ENCODE data around the gene MYO18B.

Gene MYO18B

GRCh38 chr22:25749420-25750169, 7.6 kb downstream of the MYO18B start:
- DNase-seq, result no peak

GRCh38 chr22:25750569-25751173, 8.7 kb downstream of the MYO18B start:
- no peak for DNase-seq

DNA sequence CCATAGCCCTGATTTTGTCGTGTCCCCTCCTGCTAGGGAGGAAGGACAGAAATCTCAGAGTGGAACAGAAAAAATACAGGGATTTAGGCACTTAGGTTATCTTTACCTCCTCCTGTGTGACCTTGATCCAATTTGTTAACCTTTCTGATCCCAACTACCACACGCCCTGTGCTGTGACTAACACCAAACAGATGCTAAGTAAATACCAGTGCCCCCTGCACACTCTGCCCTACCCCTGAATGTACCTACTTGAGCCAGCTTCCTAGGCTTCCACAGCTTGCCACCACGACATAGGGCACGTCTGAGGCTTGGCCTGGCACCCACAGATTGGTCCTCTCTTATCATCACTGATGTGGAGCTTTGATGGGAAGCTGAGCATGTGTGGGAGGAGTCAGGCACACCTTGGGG, 9.2 kb downstream of the MYO18B start:
- DNase-seq, result no peak

DNA sequence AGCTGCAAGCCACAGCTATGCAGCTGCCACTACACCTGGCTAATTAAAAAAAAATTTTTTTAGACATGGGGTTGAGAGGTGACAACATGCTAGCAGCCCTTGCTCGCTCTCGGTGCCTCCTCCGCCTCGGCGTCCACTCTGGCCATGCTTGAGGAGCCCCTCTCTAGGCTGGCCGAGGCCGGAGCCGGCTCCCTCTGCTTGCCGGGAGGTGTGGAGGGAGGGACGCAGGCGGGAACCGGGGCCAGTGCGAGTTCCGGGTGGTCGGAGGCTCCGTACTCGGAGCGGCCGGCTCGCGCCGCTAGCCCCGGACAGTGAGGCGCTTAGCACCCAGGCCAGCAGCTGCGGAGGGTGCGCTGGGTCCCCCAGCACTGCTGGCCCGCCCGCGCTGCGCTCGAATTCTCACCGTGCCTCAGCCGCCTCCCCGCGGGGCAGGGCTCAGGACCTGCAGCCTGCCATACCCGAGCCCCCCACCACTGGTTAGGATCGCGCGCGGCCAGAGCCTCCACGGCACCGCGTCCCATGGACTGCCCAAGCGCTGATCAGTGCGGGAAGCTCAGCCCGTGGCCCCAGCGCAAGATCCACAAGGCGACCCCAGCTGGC, 10.7 kb downstream of the MYO18B start:
- DNase-seq, result no peak

- no peak for DNase-seq
Measured at GRCh38 chr22:25753252-25753651, 11.3 kb downstream of the MYO18B start.

- DNase-seq, result no peak
Measured at GRCh38 chr22:25754527-25755202, 12.7 kb downstream of the MYO18B start.

DNA sequence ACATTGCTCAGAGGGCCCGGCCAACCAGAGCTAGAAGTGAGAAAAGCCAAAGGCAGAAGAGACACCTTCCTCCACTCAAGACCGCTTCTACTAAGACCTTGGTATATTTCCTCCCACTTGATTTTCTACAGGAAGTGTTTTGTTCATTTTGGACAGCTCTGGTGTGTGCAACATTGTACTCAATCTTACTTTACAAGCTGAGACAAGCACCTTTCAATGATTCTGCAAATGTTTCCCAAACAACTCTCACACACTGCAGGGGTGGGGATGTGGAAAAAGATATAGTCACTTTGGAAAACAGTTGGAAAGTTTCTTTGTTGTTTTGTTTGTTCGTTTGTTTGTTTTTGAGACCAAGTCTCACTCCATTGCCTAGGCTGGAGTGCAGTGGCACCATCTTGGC, 15.7 kb downstream of the MYO18B start:
- no peak for DNase-seq

- no peak for DNase-seq
Measured at GRCh38 chr22:25758316-25758715, 16.3 kb downstream of the MYO18B start.

GRCh38 chr22:25759825-25760231, 17.8 kb downstream of the MYO18B start:
- no peak for DNase-seq

- DNase-seq, result no peak
Measured at GRCh38 chr22:25760294-25760693, 18.3 kb downstream of the MYO18B start.

GRCh38 chr22:25760848-25761595, 19.0 kb downstream of the MYO18B start:
- DNase-seq, result no peak

DNA sequence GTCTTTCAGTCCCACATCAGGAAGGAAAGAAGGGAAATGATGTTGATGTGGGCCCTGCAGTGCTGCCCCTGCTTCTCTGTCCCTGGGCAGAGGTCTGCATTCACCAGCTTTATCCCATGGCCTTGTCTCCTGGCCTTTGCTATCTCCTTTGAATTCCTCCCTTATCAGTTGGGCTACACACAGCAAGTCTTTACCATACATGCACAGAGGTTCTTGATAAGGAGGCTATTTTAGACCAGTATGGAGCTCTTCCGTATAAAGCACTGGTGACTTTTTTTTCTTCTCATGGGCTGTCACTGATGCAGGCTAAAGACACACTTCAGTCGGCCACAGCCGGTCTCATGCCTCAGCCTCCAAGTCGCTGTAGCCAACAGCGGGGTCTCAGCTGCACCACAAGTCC, 20.2 kb downstream of the MYO18B start:
- DNase-seq, result no peak

- no peak for DNase-seq
Measured at GRCh38 chr22:25763239-25763777, 21.3 kb downstream of the MYO18B start.

DNA sequence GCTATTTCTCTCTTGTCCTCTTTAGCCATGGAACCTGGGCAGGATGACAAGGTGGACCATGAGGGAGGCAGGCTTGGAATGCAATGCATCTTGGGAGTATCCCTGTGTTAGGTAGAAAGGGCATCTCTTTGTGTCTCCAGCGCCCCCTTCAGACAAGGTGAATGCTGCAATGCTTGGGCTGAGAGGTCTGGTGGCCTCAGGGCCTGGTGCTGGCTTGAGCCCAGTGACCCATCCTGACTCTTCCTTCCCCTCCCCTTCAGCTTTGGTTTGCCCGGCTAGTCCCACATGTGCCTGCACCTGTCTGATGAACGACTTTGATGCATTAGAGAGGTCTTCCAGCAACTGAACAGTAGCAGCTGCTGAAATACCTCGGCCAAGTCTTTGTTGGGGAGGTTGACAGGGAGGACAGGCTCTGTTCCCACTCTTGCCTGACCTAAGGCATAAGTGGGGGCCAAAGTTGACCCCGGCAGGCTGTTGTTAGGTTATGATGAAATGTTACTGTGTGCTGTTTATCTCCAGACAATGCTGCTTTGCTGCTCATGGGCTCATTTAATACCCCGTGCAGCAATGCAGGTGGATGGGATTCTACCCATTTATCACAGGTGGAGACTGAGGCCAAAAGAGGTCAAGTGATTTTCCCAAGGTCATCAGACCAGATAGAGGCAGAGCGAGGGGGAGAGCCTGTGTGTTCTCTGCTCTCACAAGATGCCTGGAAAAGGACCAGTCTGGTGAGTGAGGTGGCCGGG, 22.5 kb downstream of the MYO18B start:
- DNase-seq, result no peak

- no peak for DNase-seq
Measured at GRCh38 chr22:25765016-25765367, 23.0 kb downstream of the MYO18B start.

DNA sequence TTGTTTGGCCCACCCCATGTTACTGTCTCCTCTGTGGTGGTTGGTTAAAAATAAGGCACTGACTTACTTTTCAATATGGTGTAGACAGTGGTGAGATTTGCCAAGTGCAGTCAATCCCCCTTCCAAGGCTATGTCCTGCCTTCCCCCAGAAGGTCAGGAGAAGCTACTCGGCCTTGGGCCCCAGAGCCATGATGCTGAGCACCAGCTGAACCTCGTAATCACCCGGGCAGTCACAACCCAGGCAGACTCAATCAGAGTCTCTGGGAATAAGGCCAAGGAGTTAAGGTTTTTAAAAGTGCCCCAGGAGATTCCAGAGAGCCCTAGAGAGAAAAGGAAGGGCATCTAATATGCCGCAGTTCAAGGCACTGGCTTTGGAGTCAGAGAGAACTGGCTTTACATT, 23.8 kb downstream of the MYO18B start:
- no peak for DNase-seq

DNA sequence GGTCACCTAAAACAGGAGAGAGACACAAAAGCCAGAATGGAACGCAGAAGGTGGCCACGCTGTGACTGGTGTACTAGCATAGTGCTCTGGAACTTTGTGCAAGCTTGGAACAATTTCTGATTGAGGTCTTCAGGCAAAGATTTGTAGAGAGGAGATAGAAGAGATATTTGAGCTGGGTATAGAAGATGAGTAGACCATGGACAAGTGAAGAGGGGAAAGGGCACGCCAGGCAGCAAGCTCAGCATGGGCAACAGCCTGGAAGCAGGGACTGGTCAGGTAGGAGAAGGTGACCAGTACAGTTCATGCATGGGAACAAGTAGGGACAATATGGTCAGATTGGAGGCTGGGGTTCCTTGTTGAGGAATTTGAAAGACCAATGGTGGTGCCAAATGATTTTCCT, 24.4 kb downstream of the MYO18B start:
- no peak for DNase-seq

DNA sequence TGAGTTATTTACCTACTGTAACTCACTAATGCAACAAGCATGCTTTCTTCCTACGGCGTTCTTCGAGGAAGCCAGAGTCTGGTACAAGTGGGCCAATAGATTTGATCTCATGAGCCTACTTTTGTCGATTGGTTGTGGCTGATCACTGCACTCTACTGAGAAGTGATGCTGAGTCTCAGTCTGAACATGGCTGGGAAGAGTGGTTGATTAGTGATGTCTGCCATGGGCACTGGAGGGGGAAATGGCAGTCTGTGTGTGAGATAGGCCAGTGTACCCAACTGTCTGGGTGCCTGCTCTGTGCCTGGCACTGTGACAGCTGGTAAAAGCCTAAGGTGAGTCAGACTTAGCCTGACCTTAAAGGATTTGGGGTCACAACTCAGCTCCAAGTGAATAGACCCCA, 28.3 kb downstream of the MYO18B start:
- DNase-seq, result no peak

GRCh38 chr22:25772288-25772687, 30.3 kb downstream of the MYO18B start:
- DNase-seq, result no peak

GRCh38 chr22:25774575-25775026, 32.6 kb downstream of the MYO18B start:
- DNase-seq, result no peak

- no peak for DNase-seq
Measured at GRCh38 chr22:25775531-25775930, 33.5 kb downstream of the MYO18B start.

DNA sequence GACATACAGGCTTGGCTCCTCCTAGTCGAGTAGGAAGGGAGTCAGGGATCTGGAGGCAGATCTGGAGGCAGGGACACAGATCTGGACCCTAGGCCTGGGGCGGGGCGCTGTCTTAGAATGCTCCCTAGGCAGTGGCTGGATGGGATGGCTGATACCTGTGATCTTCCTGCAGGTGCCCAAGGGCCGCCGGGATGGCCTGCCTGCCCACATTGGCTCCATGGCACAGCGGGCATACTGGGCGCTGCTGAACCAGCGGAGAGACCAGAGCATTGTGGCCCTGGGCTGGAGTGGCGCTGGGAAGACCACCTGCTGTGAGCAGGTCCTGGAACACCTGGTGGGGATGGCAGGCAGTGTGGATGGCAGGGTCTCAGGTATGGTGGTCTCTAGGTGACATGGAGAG, 35.4 kb downstream of the MYO18B start:
- DNase-seq, result no peak

Data from NCI-H2081 treated with DMSO at 0.1 percent for 48 hours (cell line).